ENCODE results near the gene DFFB.

- no peak for TF ChIP-seq EZH2 (IDR thresholded peaks at IDR 0.05; ENCODE audit: borderline replicate concordance)
- no peak for TF ChIP-seq CTCF (IDR thresholded peaks at IDR 0.05; ENCODE audit: poor library complexity)
- no peak for TF ChIP-seq EZH2phosphoT487 (IDR thresholded peaks at IDR 0.05; ENCODE audit: low read depth, severe bottlenecking, unreplicated experiment)
These were observed 57.6 kb downstream of the DFFB start for GRCh38 chr1:3914911-3915310.

Measured in hepatocyte (in vitro differentiated cells).